Stomach (tissue), 8 donors: ENCODE data around the gene IKBKE. TPM values are rescaled to one million over a fixed set of nuclear protein-coding genes. Genes with fewer than 3 reads are reported as not detected.

Experiments
- polyA plus RNA-seq, 3 donors: library from polyadenylated mRNA; stranded (reverse); fragments of 200-250 nt; gene quantifications; one replicate each; pipeline ENCODE4 v1.2.3, GENCODE V29; 2013
- small RNA-seq, 4 donors: library from RNA; depleted of rRNA; stranded (forward); fragments of <200 nt; gene quantifications; one replicate each; pipeline ENCODE3, GENCODE V24; 2016
- total RNA-seq, 5 donors: library from RNA; depleted of rRNA; stranded (reverse); fragments of >200 nt; gene quantifications; one replicate each; pipeline versions ENCODE4 v1.1.0 to v1.2.3, GENCODE V29; 2014 to 2016
- donor health status: healthy with polysubstance abuse.
- donor health status: Bipolar disorder and iron deficiency.
- donor health status: healthy.

The IKBKE gene
- total and polyA plus RNA-seq, 8 donors = 4.9 to 49.6 (median 7.8) TPM

Small RNA genes within 50 kb of the gene (small RNA-seq; reads per million reads assigned to genes)
- 0 to 0.20 (median 0) reads per million in 4 donors for gene MIR6769B

Other genes with a start within 250 kb of the IKBKE start
- 10 to 100 TPM in 1 of 5 donors, 1 to 10 TPM in 4; 2.2 to 44.5 (median 5.8) TPM for gene RASSF5, start 37.1 kb downstream of the IKBKE start, total RNA-seq
- 10 to 100 TPM in 1 of 3 donors, 1 to 10 TPM in 2; 8.1 to 13.6 (median 9.2) TPM for gene RASSF5, start 37.1 kb downstream of the IKBKE start, polyA plus RNA-seq
- 100 to 1,000 TPM in 1 of 5 donors, 10 to 100 TPM in 4; 16.9 to 130 (median 39.8) TPM for gene EIF2D, start 142.0 kb downstream of the IKBKE start, total RNA-seq
- 10 to 100 TPM; 48.7 to 55.8 (median 48.9) TPM for gene EIF2D, start 142.0 kb downstream of the IKBKE start, polyA plus RNA-seq
- gene DYRK3, start 165.1 kb downstream of the IKBKE start, total RNA-seq = 10 to 100 TPM in 1 of 5 donors, 1 to 10 TPM in 3, not detected in 1; 1.2 to 21.9 (median 4.7) TPM
- 1 to 10 TPM; 1.5 to 3.2 (median 2.1) TPM for gene DYRK3, start 165.1 kb downstream of the IKBKE start, polyA plus RNA-seq
- gene MAPKAPK2, start 214.4 kb downstream of the IKBKE start, total RNA-seq = 10 to 100 TPM; 22.6 to 78.0 (median 43.9) TPM
- gene MAPKAPK2, start 214.4 kb downstream of the IKBKE start, polyA plus RNA-seq = 10 to 100 TPM; 30.1 to 60.8 (median 55.4) TPM